Measurements from ENCODE around the gene MMP24OS.
"Not testable (repeated sequence)": the region's sequence is repeated elsewhere in the genome, so short reads cannot be mapped to it uniquely, and the experiment has no call there.

- TF ChIP-seq, protein P1, sequence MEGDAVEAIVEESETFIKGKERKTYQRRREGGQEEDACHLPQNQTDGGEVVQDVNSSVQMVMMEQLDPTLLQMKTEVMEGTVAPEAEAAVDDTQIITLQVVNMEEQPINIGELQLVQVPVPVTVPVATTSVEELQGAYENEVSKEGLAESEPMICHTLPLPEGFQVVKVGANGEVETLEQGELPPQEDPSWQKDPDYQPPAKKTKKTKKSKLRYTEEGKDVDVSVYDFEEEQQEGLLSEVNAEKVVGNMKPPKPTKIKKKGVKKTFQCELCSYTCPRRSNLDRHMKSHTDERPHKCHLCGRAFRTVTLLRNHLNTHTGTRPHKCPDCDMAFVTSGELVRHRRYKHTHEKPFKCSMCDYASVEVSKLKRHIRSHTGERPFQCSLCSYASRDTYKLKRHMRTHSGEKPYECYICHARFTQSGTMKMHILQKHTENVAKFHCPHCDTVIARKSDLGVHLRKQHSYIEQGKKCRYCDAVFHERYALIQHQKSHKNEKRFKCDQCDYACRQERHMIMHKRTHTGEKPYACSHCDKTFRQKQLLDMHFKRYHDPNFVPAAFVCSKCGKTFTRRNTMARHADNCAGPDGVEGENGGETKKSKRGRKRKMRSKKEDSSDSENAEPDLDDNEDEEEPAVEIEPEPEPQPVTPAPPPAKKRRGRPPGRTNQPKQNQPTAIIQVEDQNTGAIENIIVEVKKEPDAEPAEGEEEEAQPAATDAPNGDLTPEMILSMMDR (IDR thresholded peaks at IDR 0.05; ENCODE audit: low read depth, low read length): not testable (repeated sequence)
- not testable (repeated sequence) for TF ChIP-seq EZH2phosphoT487 (IDR thresholded peaks at IDR 0.05; ENCODE audit: low read depth)
Observed at GRCh38 chr20:35262731-35263531, 15.0 kb downstream of the MMP24OS start.

All from OCI-LY3 (cell line).